GM23248 (cell line): Measurements from ENCODE around the gene ING1. TPM values are rescaled to one million over a fixed set of nuclear protein-coding genes. Genes with fewer than 3 reads are reported as not detected.

ENCODE experiments used
- DNase-seq: peaks from one replicate; pipeline ENCODE4 v3.0.0-alpha.2; 2015
- H2AFZ ChIP-seq: fragments of 200-600 bp; sonication (generic); 2 replicates; pipeline ENCODE4 v1.6.1; 2016; ENCODE audit warnings: antibody characterized with exemption
- H3F3A ChIP-seq: fragments of 200-600 bp; sonication (generic); 2 replicates; pipeline ENCODE4 v1.6.1; 2016; ENCODE audit warnings: mild to moderate bottlenecking, antibody characterized with exemption, mixed run types; ENCODE audit not compliant: insufficient read depth
- H3K27ac ChIP-seq: fragments of 200-600 bp; sonication (generic); 2 replicates; pipeline ENCODE4 v1.5.1; 2016; ENCODE audit warnings: mild to moderate bottlenecking
- H3K27me3 ChIP-seq: fragments of 200-600 bp; sonication (generic); replicated peaks from 2 replicates; pipeline ENCODE4 v1.6.1; 2016; ENCODE audit warnings: mild to moderate bottlenecking; ENCODE audit not compliant: insufficient read depth
- H3K36me3 ChIP-seq: fragments of 200-600 bp; sonication (generic); 2 replicates; pipeline ENCODE4 v1.6.1; 2016; ENCODE audit warnings: low read depth, mild to moderate bottlenecking
- H3K4me1 ChIP-seq: fragments of 200-600 bp; sonication (generic); 2 replicates; pipeline ENCODE4 v1.6.1; 2016; ENCODE audit warnings: mild to moderate bottlenecking; ENCODE audit not compliant: insufficient read depth
- H3K4me2 ChIP-seq: fragments of 200-600 bp; sonication (generic); one replicate; pipeline ENCODE4 v1.6.1; 2016; ENCODE audit warnings: mild to moderate bottlenecking; ENCODE audit not compliant: unreplicated experiment
- H3K4me3 ChIP-seq: fragments of 200-600 bp; sonication (generic); 2 replicates; pipeline ENCODE4 v1.5.1; 2016; ENCODE audit warnings: mild to moderate bottlenecking
- H3K79me2 ChIP-seq: fragments of 200-600 bp; sonication (generic); 2 replicates; pipeline ENCODE4 v1.6.1; 2016; ENCODE audit warnings: mild to moderate bottlenecking; ENCODE audit not compliant: insufficient read depth
- H3K9ac ChIP-seq: fragments of 200-600 bp; sonication (generic); 2 replicates; pipeline ENCODE4 v1.6.1; 2016; ENCODE audit warnings: mild to moderate bottlenecking
- H3K9me2 ChIP-seq: fragments of 200-600 bp; sonication (generic); 2 replicates; pipeline ENCODE4 v1.6.1; 2016; ENCODE audit warnings: mixed run types, mild to moderate bottlenecking, moderate library complexity; ENCODE audit not compliant: insufficient read depth
- H3K9me3 ChIP-seq: fragments of 200-600 bp; sonication (generic); one replicate; pipeline ENCODE4 v1.6.1; 2017; ENCODE audit warnings: low read depth
- H4K20me1 ChIP-seq: fragments of 200-600 bp; sonication (generic); 2 replicates; pipeline ENCODE4 v1.6.0; 2016; ENCODE audit not compliant: insufficient read depth
- EZH2 ChIP-seq: fragments of 200-600 bp; sonication (generic); IDR thresholded peaks from 2 replicates; pipeline ENCODE4 v1.6.1; 2018; ENCODE audit warnings: antibody characterized with exemption, mild to moderate bottlenecking; ENCODE audit not compliant: insufficient read depth, poor library complexity, severe bottlenecking
- EZH2phosphoT487 ChIP-seq: fragments of 200-600 bp; sonication (generic); IDR thresholded peaks from 2 replicates; pipeline ENCODE4 v1.6.1; 2018; ENCODE audit warnings: antibody characterized with exemption, moderate library complexity, mild to moderate bottlenecking, low read depth; ENCODE audit not compliant: insufficient read depth
- WGBS, 2 experiments: methylation state at CpG; one replicate each; pipeline ENCODE4 v1.1.6; 2015 to 2017; ENCODE audit warnings: low lambda C conversion rate in 2 of 2, low coverage in 1 of 2; ENCODE audit errors: missing lambda C conversion rate in 2 of 2; 5-methylcytosine and 5-hydroxymethylcytosine counted together
- in situ Hi-C: fragments of 300-500 bp; cut with MboI; formaldehyde crosslinking; loops from 2 replicates; pipeline ENCODE4 v1.15.0; 2020
- polyA plus RNA-seq: library from polyadenylated mRNA; unstranded; fragments of >200 nt; fragmentation: Nextera tagmentation; extraction: Ambion mirVana; gene quantifications from 2 replicates; pipeline ENCODE4 v1.2.1, GENCODE V29; 2016
- total RNA-seq: library from RNA; depleted of rRNA; stranded (reverse); fragments of >200 nt; shearing (Covaris generic); gene quantifications from 2 replicates; pipeline ENCODE4 v1.2.3, GENCODE V29; 2014; rRNA removed

ING1 gene, protein sequence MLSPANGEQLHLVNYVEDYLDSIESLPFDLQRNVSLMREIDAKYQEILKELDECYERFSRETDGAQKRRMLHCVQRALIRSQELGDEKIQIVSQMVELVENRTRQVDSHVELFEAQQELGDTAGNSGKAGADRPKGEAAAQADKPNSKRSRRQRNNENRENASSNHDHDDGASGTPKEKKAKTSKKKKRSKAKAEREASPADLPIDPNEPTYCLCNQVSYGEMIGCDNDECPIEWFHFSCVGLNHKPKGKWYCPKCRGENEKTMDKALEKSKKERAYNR
- total RNA-seq, result 7.2 and 8.2 TPM in 2 replicates
- polyA plus RNA-seq, result 6.5 and 7.2 TPM in 2 replicates

GRCh38 chr13:110713642-110713952, at the start of gene ING1:
Gene ING1 (plus strand): TSS chr13:110713700. CDS start chr13:110714150, 450 bp downstream.
- H3K36me3 ChIP-seq, result no peaks in the 10 kb centered on the region
- in situ Hi-C loops, result no loop called here
- no peak for TF ChIP-seq EZH2phosphoT487
- no peak for TF ChIP-seq EZH2
- no peaks in the 10 kb centered on the region for H3K9me3 ChIP-seq
- H3K4me2 ChIP-seq, result peak within 1 kb of the TSS; percentile 97
- peaks cover 25% of the 10 kb centered on the region for H3F3A ChIP-seq
- WGBS, 2 experiments, result 1 to 2% methylated on average over 30 to 41 of the region's 45 CpGs
- peaks cover 24% of the 10 kb centered on the region for H3K4me1 ChIP-seq
- H3K9ac ChIP-seq, result peak within 1 kb of the TSS; percentile 98
- H3K9me2 ChIP-seq, result no peaks in the 10 kb centered on the region
- peak within 1 kb of the TSS; percentile 98 for H3K27ac ChIP-seq
- H4K20me1 ChIP-seq, result no peaks in the 10 kb centered on the region
- peak within 1 kb of the TSS; percentile 87 for H3K4me3 ChIP-seq
- peaks cover 49% of the 10 kb centered on the region for H3K79me2 ChIP-seq
- no peaks in the 10 kb centered on the region for H3K27me3 ChIP-seq
- DNase-seq, result no peak
- H2AFZ ChIP-seq, result peak within 1 kb of the TSS; percentile 86

GRCh38 chr13:110664041-110664440, 49.5 kb upstream of the ING1 start:
- Histone ChIP-seq H3K27me3 (no peaks in the 10 kb centered on the region), H3K36me3 (peaks cover 54% of the 10 kb centered on the region), H3K79me2 (0 out of 2 replicates have a peak, but pooled peaks cover 2% of the 10 kb centered on the region), H3K4me2 (no peak overlapping the region), H3K4me3 (no peak overlapping the region), H2AFZ (no peak overlapping the region), H3K27ac (no peak overlapping the region), H3K4me1 (no peaks in the 10 kb centered on the region), H4K20me1 (no peaks in the 10 kb centered on the region), H3K9me2 (no peaks in the 10 kb centered on the region), H3F3A (no peaks in the 10 kb centered on the region), H3K9ac (no peak overlapping the region), H3K9me3 (no peaks in the 10 kb centered on the region)
- in situ Hi-C loops, result no loop called here
- TF ChIP-seq EZH2, result no peak
- TF ChIP-seq EZH2phosphoT487, result no peak
- no peak for DNase-seq
- 97 to 99% methylated on average over 7 of the region's 7 CpGs for WGBS, 2 experiments

- TF ChIP-seq EZH2phosphoT487 (no peak), EZH2 (no peak)
- WGBS, 2 experiments, result 66 to 69% methylated on average over 11 of the region's 11 CpGs
- peaks cover 60% of the 10 kb centered on the region for H3K36me3 ChIP-seq
- peaks cover 8% of the 10 kb centered on the region; the same call in 1 of the 2 replicates for H3K79me2 ChIP-seq
- H3K9ac ChIP-seq, result no peak overlapping the region
- no peak overlapping the region for H3K4me2 ChIP-seq
- no peak overlapping the region for H3K4me3 ChIP-seq
- no peaks in the 10 kb centered on the region for H4K20me1 ChIP-seq
- no peaks in the 10 kb centered on the region for H3K4me1 ChIP-seq
- no peaks in the 10 kb centered on the region for H3K9me2 ChIP-seq
- in situ Hi-C loops, result no loop called here
- H3K27me3 ChIP-seq, result no peaks in the 10 kb centered on the region
- H2AFZ ChIP-seq, result no peak overlapping the region
- H3F3A ChIP-seq, result no peaks in the 10 kb centered on the region
- H3K9me3 ChIP-seq, result no peaks in the 10 kb centered on the region
- no peak for DNase-seq
- H3K27ac ChIP-seq, result no peak overlapping the region
These were observed 48.8 kb upstream of the ING1 start for GRCh38 chr13:110664673-110665072.

DNA sequence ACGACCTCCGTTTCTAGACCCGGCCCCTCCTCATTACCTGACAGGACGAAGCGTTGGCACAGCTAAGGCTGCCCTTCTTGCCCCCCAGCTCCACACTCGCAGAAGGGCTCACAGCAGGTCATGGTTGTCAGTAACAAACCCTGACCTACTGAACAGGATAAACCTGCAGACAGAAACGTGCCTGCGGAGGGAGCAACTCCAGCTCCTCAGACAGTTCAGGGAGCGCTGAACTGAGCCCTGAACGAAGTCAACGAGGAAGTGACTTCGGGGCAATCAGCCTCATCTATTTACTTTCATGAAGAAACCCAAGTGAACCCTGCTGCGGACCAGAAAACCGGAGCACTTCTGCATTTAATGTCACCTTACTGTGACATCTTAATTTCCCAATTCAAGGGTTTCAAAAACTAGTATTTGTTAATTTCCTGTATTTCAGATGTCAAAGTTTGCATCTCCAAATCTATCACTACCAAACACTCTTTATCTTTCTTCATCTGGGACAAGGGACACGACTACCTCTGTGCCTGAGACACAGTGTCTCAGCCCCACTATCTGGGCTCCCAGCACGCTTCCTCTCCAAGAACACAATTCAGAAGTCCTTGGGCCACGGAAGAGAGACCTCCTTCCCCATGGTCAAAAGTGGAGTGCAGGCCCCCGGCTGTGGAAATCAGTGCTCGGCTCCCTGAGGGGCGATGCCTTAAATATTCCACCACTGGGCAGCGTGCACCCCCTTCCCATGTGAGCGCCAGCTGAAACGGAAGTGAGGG, 47.8 kb upstream of the ING1 start:
- Histone ChIP-seq H3K4me2 (no peak overlapping the region), H4K20me1 (no peaks in the 10 kb centered on the region), H3K4me1 (no peaks in the 10 kb centered on the region), H3K27me3 (no peaks in the 10 kb centered on the region), H3F3A (no peaks in the 10 kb centered on the region), H3K79me2 (peaks cover 15% of the 10 kb centered on the region; the same call in 1 of the 2 replicates), H3K9ac (no peak overlapping the region), H3K9me2 (no peaks in the 10 kb centered on the region), H3K27ac (no peak overlapping the region), H2AFZ (no peak overlapping the region), H3K9me3 (no peaks in the 10 kb centered on the region), H3K36me3 (peaks cover 52% of the 10 kb centered on the region), H3K4me3 (no peak overlapping the region)
- in situ Hi-C loops, result no loop called here
- TF ChIP-seq EZH2phosphoT487, result no peak
- TF ChIP-seq EZH2, result no peak
- 90 to 93% methylated on average over 23 of the region's 23 CpGs for WGBS, 2 experiments
- no peak for DNase-seq
